ENCODE measurements around the gene ABHD5.

Gene ABHD5

GRCh38 chr3:43718296-43718695 lies 27.6 kb downstream of the ABHD5 start:
- no peak for DNase-seq (ENCODE audit: low read depth)

GRCh38 chr3:43723121-43723734 lies 32.5 kb downstream of the ABHD5 start:
- peak; percentile 56 for DNase-seq (ENCODE audit: low read depth)

- peak; percentile 78 for DNase-seq (ENCODE audit: low read depth)
These were observed 35.8 kb downstream of the ABHD5 start for GRCh38 chr3:43726521-43726920.

DNA sequence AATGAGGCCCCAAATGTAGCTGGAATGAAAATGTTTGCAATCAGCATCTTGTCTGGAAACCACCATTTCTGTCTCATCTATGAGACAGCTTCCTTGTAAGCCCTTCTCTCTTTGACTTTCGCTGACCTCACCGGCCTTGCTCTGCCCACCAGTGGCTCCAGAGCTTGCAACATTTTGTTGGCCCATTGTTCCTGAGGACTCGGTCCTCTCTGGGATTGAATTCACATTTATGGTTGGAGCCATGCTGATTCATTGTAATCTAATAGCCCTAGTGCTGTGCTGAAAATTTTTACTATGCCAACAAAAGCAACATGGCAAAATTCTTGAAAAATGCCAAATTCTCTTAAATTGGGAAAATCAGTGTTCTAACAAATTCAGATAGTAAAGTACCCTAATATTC lies 37.2 kb downstream of the ABHD5 start:
- DNase-seq (ENCODE audit: low read depth) = peak; percentile 90

DNA sequence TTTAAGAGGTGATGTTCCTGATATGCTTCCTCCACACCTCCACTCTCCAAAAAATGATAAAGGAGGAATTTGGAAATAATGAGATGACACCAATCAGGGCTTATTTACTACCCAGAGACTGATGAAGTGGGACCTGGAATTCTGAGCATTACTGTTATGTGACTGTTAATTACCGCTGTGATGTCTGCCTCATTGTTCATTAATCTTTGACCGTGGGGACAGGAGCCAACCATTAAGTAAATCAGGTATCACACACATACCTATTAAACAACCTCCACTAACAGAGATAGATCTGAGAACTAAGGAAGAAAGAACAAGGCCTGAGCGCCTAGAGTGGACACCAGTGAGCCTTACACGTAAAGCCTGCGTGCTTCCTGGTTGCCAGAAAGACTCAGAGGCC lies 37.7 kb downstream of the ABHD5 start:
- no peak for DNase-seq (ENCODE audit: low read depth)

GRCh38 chr3:43728947-43729346 lies 38.2 kb downstream of the ABHD5 start:
- DNase-seq (ENCODE audit: low read depth) = no peak

GRCh38 chr3:43729707-43730414 lies 39.1 kb downstream of the ABHD5 start:
- no peak for DNase-seq (ENCODE audit: low read depth)

DNA sequence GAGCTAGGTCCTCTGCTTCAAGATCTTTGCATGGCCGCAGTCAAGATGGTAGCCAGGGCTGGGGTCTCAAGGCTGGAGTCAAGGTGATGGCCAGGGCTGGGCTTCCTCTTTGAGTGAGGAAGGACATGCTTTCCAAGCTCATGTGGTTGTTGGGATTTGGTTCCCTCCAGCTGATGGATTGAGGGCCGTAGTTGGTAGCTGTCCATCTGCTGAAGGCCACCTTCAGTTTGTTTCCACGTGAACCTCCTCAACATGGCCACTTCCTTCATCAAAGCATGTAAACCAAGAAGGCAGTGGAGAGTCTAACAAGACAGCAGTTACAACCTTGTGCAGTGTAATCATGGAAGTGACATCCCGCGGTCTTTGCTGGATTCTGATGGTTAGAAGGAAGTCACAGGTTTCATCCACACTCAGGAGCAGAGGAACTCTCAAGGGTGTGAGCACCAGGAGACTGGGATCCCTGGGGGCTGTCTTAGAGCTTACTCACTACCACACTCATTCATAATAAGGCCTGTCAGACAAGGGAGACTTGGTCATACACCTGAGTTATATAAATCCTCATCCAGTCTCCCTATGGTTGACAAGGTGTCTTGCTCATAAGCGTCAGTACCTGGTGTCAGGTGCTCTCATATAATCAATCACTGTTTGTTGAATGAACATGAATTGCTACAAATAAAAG lies 42.1 kb downstream of the ABHD5 start:
- DNase-seq (ENCODE audit: low read depth) = no peak

DNA sequence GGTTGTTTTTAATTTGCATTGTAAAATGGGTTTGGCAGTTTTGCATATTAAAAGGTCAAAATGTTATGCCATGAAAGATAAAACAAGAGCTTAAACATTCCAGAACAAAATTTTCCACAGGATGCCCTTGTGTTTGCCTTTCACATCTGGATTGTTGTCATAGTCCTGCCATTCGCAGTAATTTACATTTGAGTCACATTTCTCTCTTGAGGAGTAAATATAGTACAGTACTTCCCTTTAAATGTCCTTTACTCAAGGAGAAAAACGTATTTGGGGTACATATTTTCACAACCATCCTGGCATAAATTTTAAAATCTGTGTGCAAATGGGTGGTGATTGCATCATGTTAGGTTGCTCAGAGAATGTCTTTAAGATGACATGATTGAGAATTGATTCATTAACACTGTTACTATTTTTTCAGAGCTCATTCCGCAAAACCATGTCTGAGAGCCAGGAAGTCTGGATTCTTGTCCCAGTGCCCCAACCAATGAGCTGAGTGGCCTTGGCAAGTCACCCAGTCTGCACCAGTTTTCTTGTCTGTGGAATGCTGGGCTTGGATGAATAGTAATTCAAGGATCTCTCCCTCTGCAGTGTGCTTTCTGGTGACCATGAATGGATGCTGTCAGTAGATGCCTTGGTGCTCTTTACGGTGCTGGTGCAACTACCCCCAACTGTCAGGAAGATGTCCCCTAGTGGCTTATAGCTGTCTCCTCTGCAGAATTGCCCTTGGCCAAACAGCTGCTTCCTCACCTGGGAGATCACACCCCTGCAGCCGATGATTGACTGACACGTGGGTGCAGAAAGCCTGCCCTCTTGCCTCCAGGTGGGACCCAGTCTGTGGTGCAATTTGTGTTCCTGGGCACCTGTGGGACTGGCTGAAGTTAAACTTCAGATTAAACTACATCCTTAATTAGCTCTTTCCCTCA lies 43.0 kb downstream of the ABHD5 start:
- peak; percentile 88 for DNase-seq (ENCODE audit: low read depth)

GRCh38 chr3:43734685-43735084 lies 43.9 kb downstream of the ABHD5 start:
- no peak for DNase-seq (ENCODE audit: low read depth)

- DNase-seq (ENCODE audit: low read depth) = no peak
These were observed 44.9 kb downstream of the ABHD5 start for GRCh38 chr3:43735618-43736017.

GRCh38 chr3:43736558-43737440 lies 46.1 kb downstream of the ABHD5 start:
- DNase-seq (ENCODE audit: low read depth) = no peak

- no peak for DNase-seq (ENCODE audit: low read depth)
These were observed 47.6 kb downstream of the ABHD5 start for GRCh38 chr3:43738305-43738704.

- peak; percentile 69 for DNase-seq (ENCODE audit: low read depth)
These were observed 52.2 kb downstream of the ABHD5 start for GRCh38 chr3:43742920-43743319.

DNA sequence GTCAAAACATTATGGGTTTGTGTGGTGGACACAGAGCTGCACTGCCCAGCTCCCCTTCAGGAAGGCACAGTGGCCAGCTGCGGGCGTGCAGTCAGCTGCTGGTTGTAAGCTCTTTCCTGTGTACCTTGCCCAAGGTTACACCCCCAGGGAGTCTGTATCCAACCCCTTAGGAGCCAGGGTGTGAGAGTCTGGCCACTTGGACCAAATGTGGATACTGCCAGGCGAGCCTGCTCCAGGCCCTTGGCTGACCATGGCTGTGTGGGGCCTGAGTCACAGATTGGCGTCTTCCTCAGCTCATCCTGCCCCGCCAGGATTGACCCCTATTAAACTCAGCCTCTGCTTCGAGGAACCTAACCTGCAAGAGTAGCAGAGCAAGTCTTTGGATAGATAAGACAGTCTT lies 56.9 kb downstream of the ABHD5 start:
- no peak for DNase-seq (ENCODE audit: low read depth)

DNA sequence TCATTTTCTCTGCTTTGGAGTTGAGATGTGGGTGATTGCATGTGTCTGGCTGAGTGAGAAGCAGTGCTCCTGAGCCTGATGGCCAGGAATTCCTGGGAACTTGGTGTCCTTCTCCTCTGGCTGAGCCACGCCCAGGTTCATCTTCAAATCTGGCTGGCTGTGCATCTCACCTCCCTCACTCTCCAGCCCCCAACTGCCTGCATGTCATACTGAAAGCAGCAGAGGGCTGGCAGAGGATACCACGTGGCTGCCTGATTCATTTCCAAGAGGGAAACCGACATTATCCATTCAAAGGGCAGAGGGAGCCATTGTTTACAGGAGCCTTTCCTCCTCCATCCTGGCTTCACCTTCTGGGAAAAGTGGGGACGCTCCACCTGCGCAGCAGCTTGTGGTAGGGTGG lies 57.4 kb downstream of the ABHD5 start:
- peak; percentile 15 for DNase-seq (ENCODE audit: low read depth)

GRCh38 chr3:43748645-43749044 lies 57.9 kb downstream of the ABHD5 start:
- no peak for DNase-seq (ENCODE audit: low read depth)

GRCh38 chr3:43752905-43753304 lies 62.2 kb downstream of the ABHD5 start:
- DNase-seq (ENCODE audit: low read depth) = no peak

DNA sequence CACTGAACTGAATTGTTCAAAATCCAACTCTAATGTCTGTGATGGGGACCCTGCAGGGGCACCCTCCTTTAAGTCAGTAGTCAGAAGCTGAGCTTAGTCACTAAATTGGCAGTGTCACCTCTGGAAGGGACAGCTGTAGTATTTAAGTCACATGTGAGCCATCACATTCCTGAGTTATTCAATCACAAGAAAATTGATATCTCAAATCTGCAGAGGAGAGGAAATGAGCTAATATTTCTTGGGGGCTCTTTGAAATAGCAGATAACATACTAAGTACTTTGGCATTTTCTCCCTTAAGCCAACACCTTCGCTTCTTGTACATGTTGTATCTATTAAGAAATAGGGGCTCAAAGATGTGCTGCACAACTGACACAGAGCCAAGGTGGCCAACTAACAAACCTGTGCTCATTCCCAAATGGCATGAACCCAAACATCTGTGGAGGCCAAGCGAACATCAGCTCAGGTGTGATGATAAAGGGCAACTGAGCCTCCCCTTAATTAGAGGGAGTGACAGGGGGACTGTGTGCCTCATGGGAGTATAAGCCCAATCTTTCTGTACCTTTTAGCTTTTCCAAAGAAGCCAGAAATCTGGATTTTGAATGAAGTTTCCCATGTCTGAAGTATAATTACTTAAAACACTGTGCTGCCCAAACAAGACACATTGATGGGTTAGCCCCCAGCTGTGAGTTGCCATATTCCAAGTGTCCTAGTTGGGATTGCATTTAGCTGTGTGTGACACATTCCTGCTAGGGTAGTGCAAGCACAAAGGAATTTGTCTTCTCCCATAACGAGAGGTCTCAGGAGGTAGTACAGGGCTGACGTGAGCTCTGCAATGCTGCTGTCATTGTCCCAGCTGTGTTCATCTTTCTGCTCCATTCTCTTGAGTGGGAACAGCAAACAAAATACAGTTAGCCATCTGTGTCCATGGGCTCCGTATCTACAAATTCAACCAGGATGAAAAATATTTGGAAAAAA lies 63.3 kb downstream of the ABHD5 start:
- peak; percentile 33 for DNase-seq (ENCODE audit: low read depth)
